Testis (tissue), 2 donors: ENCODE data around the gene SENP2.

Source experiments
- POLR2A ChIP-seq: fragments of 450-650 bp; IDR thresholded peaks from one replicate; pipeline ENCODE4 v1.6.1; 2017; ENCODE audit warnings: antibody characterized with exemption, mild to moderate bottlenecking, moderate library complexity
- TF ChIP-seq, protein P1 (sequence below), 3 experiments: fragments of 450-650 bp in 2 of 3; fragments of 200-600 bp in 1 of 3; sonication (generic) in 1 of 3; IDR thresholded peaks; one replicate each; pipeline ENCODE4 v1.5.1; 2016 to 2019; ENCODE audit warnings: antibody characterized with exemption in 3 of 3, mild to moderate bottlenecking in 2 of 3, moderate library complexity in 1 of 3

DNA sequence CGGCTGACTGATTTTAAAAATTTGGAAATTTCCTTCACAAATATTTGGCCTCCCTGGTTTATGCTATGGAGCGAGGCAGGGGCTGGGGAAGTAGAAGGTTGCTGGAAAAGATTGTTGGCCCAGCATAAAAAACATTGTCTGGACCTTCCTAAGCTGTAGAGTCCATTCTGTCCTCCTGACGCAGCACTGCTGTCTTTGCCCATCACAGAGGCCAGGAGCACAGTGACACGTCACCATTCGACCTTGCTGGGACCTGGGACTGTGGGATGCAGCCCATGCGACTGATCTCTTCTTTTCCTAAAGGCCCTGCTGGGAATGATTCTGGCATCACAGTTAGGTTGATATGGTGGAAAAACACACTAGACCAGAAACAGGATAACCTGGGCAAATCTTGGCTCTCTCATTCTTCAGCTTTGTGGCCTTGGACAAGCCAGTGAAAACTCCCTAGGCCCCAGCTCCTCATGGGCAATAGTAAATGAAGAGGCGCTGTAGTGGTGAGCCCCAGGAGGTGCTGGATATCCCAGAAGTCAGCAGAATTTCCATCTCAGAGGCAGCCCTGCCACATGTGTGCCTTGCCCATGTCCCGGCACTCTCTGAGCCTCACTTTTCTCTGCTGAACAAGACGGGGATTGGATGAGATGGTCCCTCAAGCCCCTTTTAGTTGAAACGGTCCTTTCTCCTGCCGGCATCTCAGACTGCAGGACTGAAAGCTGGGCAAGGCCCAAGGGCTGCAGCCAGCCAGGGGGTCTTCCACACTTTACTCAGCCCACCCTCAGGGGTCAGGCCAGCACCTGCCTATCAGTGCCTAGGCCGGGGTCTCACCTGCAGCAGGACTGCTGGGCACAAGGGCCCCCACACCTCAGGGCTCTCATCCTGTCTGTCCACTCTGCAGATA is 69.6 kb downstream of the SENP2 start:
- TF ChIP-seq, protein P1, sequence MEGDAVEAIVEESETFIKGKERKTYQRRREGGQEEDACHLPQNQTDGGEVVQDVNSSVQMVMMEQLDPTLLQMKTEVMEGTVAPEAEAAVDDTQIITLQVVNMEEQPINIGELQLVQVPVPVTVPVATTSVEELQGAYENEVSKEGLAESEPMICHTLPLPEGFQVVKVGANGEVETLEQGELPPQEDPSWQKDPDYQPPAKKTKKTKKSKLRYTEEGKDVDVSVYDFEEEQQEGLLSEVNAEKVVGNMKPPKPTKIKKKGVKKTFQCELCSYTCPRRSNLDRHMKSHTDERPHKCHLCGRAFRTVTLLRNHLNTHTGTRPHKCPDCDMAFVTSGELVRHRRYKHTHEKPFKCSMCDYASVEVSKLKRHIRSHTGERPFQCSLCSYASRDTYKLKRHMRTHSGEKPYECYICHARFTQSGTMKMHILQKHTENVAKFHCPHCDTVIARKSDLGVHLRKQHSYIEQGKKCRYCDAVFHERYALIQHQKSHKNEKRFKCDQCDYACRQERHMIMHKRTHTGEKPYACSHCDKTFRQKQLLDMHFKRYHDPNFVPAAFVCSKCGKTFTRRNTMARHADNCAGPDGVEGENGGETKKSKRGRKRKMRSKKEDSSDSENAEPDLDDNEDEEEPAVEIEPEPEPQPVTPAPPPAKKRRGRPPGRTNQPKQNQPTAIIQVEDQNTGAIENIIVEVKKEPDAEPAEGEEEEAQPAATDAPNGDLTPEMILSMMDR (IDR thresholded peaks at IDR 0.05): no peak
- TF ChIP-seq POLR2A: no peak
